Testis (tissue), 3 donors: ENCODE measurements around the gene KIF26B. TPM values are rescaled to one million over a fixed set of nuclear protein-coding genes. Genes with fewer than 3 reads are reported as not detected.

Experiments used
- DNase-seq: peaks from one replicate; pipeline ENCODE4 v3.0.0-alpha.2; 2019
- H3K27ac ChIP-seq, 2 donors: fragments of 200-600 bp; sonication (generic); one replicate each; pipeline ENCODE4 v1.5.1; 2019
- H3K27me3 ChIP-seq: fragments of 200-600 bp; sonication (generic); one replicate; pipeline ENCODE4 v1.5.1; 2019
- H3K36me3 ChIP-seq: fragments of 200-600 bp; sonication (generic); one replicate; pipeline ENCODE4 v1.5.1; 2017; ENCODE audit warnings: low read depth; ENCODE audit errors: missing control alignments
- H3K4me1 ChIP-seq: fragments of 200-600 bp; sonication (generic); one replicate; pipeline ENCODE4 v1.5.1; 2019
- H3K4me3 ChIP-seq, 2 donors: fragments of 200-600 bp; sonication (generic); one replicate each; pipeline ENCODE4 v1.5.1; 2017 to 2019
- H3K9me3 ChIP-seq: fragments of 200-600 bp; sonication (generic); one replicate; pipeline ENCODE4 v1.5.1; 2017
- CTCF ChIP-seq, 3 experiments: fragments of 450-650 bp in 2 of 3; fragments of 200-600 bp in 1 of 3; sonication (generic) in 1 of 3; IDR thresholded peaks; one replicate each; pipeline ENCODE4 v1.5.1; 2016 to 2019; ENCODE audit warnings: antibody characterized with exemption in 3 of 3, mild to moderate bottlenecking in 2 of 3, moderate library complexity in 1 of 3
- POLR2A ChIP-seq: fragments of 450-650 bp; IDR thresholded peaks from one replicate; pipeline ENCODE4 v1.6.1; 2017; ENCODE audit warnings: antibody characterized with exemption, mild to moderate bottlenecking, moderate library complexity
- WGBS, 2 donors: methylation state at CpG; one replicate each; pipeline ENCODE4 v1.1.5; 2018; 5-methylcytosine and 5-hydroxymethylcytosine counted together
- intact Hi-C: fragments of 100-400 bp; cut with DNase I; formaldehyde crosslinking; loops from one replicate; pipeline ENCODE4 v1.15.1; 2023; ENCODE audit warnings: low total_unique reads
- polyA plus RNA-seq: library from polyadenylated mRNA; stranded (reverse); fragments of 350-450 nt; fragmentation: Illumina TruSeq; extraction: RNeasy Lipid Tissue Mini Kit (QIAGEN cat#74804); gene quantifications from one replicate; pipeline ENCODE4 v1.2.3, GENCODE V29; 2014; ENCODE audit warnings: low read depth, low replicate concordance; ENCODE audit not compliant: insufficient read depth
- total RNA-seq, 2 donors: library from RNA; depleted of rRNA; stranded (reverse); fragments of >200 nt; gene quantifications; one replicate each; pipeline ENCODE4 v1.2.3, GENCODE V29; 2016

Gene KIF26B
- total and polyA plus RNA-seq, 3 donors from 2014 or later, result 3.0 to 4.8 (median 3.1) TPM

GRCh38 chr1:245684166-245684565, 529.4 kb downstream of the KIF26B start:
- no peak for DNase-seq
- Histone ChIP-seq H3K9me3 (no peaks in the 10 kb centered on the region), H3K4me1 (no peaks in the 10 kb centered on the region), H3K27me3 (no peaks in the 10 kb centered on the region), H3K4me3 (no peak overlapping the region), H3K36me3 (no peaks in the 10 kb centered on the region), H3K27ac (no peak overlapping the region)
- no peak for TF ChIP-seq CTCF (IDR thresholded peaks at IDR 0.05)
- no peak for TF ChIP-seq POLR2A
- intact Hi-C loops, result no loop called here
- 91 to 92% methylated on average over 19 of the region's 19 CpGs for WGBS, 2 donors

- H3K27ac ChIP-seq, result no peak overlapping the region
- H3K4me3 ChIP-seq, result no peak overlapping the region
- 51 to 79% methylated on average over 5 to 7 of the region's 7 CpGs for WGBS, 2 donors
- H3K36me3 ChIP-seq, result no peaks in the 10 kb centered on the region
- TF ChIP-seq CTCF (IDR thresholded peaks at IDR 0.05) (no peak), POLR2A (no peak)
- DNase-seq, result no peak
- H3K27me3 ChIP-seq, result no peaks in the 10 kb centered on the region
- intact Hi-C loops, result no loop called here
- no peaks in the 10 kb centered on the region for H3K4me1 ChIP-seq
- no peaks in the 10 kb centered on the region for H3K9me3 ChIP-seq
Measured at GRCh38 chr1:245684571-245684970, 529.8 kb downstream of the KIF26B start.

- WGBS, 2 donors, result 87 to 94% methylated on average over 18 to 45 of the region's 45 CpGs
- H3K27ac ChIP-seq, result no peak overlapping the region
- TF ChIP-seq POLR2A (no peak), CTCF (IDR thresholded peaks at IDR 0.05) (no peak)
- intact Hi-C loops, result no loop called here
- no peak overlapping the region for H3K4me3 ChIP-seq
- H3K27me3 ChIP-seq, result no peaks in the 10 kb centered on the region
- DNase-seq, result no peak
- no peaks in the 10 kb centered on the region for H3K9me3 ChIP-seq
- H3K36me3 ChIP-seq, result no peaks in the 10 kb centered on the region
- H3K4me1 ChIP-seq, result no peaks in the 10 kb centered on the region
Measured at GRCh38 chr1:245685111-245685810, 530.5 kb downstream of the KIF26B start.

- TF ChIP-seq POLR2A, result no peak
- TF ChIP-seq CTCF (IDR thresholded peaks at IDR 0.05), result no peak
- Histone ChIP-seq H3K27ac (no peak overlapping the region), H3K4me1 (no peaks in the 10 kb centered on the region), H3K9me3 (no peaks in the 10 kb centered on the region), H3K27me3 (no peaks in the 10 kb centered on the region), H3K4me3 (no peak overlapping the region), H3K36me3 (no peaks in the 10 kb centered on the region)
- DNase-seq, result no peak
- 90 to 95% methylated on average over 6 to 25 of the region's 25 CpGs for whole genome bisulfite sequencing, 2 donors
- intact Hi-C loops, result no loop called here
Measured at GRCh38 chr1:245686006-245686405, 531.2 kb downstream of the KIF26B start.

- no peak overlapping the region for H3K4me3 ChIP-seq
- no peaks in the 10 kb centered on the region for H3K4me1 ChIP-seq
- no peaks in the 10 kb centered on the region for H3K36me3 ChIP-seq
- intact Hi-C loops, result no loop called here
- H3K9me3 ChIP-seq, result no peaks in the 10 kb centered on the region
- H3K27ac ChIP-seq, result no peak overlapping the region
- DNase-seq, result no peak
- WGBS, 2 donors, result 95 to 98% methylated on average over 10 to 30 of the region's 30 CpGs
- H3K27me3 ChIP-seq, result no peaks in the 10 kb centered on the region
- TF ChIP-seq POLR2A (no peak), CTCF (IDR thresholded peaks at IDR 0.05) (no peak)
Measured at GRCh38 chr1:245686446-245687030, 531.8 kb downstream of the KIF26B start.
